ENCODE data around the gene CCDC13. TPM values are rescaled to one million over a fixed set of nuclear protein-coding genes. Genes with fewer than 3 reads are reported as not detected.

Gene CCDC13
- total RNA-seq, 4 donors from 2014 or later = 1.7 to 1.9 TPM; not detected in 2

- Histone ChIP-seq H3K4me3 (no peak overlapping the region), H3K9me3 (no peaks in the 10 kb centered on the region), H3K27ac (no peak overlapping the region), H3K27me3 (no peaks in the 10 kb centered on the region), H3K36me3 (no peaks in the 10 kb centered on the region), H3K4me1 (peaks cover 0 to 10% of the 10 kb centered on the region in 2 donors)
- TF ChIP-seq, protein P1, sequence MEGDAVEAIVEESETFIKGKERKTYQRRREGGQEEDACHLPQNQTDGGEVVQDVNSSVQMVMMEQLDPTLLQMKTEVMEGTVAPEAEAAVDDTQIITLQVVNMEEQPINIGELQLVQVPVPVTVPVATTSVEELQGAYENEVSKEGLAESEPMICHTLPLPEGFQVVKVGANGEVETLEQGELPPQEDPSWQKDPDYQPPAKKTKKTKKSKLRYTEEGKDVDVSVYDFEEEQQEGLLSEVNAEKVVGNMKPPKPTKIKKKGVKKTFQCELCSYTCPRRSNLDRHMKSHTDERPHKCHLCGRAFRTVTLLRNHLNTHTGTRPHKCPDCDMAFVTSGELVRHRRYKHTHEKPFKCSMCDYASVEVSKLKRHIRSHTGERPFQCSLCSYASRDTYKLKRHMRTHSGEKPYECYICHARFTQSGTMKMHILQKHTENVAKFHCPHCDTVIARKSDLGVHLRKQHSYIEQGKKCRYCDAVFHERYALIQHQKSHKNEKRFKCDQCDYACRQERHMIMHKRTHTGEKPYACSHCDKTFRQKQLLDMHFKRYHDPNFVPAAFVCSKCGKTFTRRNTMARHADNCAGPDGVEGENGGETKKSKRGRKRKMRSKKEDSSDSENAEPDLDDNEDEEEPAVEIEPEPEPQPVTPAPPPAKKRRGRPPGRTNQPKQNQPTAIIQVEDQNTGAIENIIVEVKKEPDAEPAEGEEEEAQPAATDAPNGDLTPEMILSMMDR (IDR thresholded peaks at IDR 0.05) = no peak
- no peak for TF ChIP-seq POLR2A (IDR thresholded peaks at IDR 0.05)
- DNase-seq = no peak
- intact Hi-C loops (cut with DNase I; ENCODE audit: low total_unique reads) = no loop called here
These were observed 31.3 kb downstream of the CCDC13 start for GRCh38 chr3:42741796-42742195.

DNA sequence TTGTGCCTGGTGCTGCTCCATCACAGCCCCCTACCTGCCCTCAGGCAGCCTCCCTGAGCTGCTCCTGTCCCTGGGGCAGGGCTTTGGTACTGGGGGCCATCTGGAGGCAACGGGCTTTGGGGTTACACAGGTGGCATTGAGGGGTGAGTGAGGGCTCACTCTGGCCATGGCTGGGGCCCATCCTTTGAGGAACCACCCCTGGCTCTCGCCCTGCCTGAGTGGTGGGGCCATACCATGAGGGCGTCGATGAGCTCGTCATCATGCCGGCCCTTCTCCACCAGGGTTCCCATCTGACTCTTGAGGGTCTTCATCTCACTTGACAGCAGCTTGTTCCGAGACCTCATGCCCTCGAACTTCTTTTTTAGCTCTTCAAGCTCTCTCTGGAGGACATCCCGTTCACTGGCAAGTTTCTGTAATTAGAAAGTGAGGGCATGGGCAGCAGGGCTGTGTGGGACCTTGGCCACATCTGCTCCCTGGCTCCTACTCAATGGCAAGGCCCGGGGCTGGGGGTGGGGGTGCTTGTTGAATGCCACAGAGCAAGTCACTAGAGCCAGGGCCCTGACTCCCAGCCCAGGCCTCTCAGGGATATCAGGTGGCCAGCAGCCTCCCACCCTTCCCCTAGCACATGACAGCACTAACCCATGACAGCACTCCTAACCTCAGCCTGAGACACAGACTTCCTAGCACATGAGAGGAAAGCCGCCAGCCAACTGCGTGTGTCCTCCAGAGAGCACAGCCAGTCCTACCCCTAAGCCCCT, 33.5 kb downstream of the CCDC13 start:
- no peaks in the 10 kb centered on the region for H3K4me1 ChIP-seq
- TF ChIP-seq, protein P1 (IDR thresholded peaks at IDR 0.05) = no peak
- no peak for TF ChIP-seq POLR2A (IDR thresholded peaks at IDR 0.05)
- no peak overlapping the region for H3K27ac ChIP-seq
- H3K9me3 ChIP-seq = no peaks in the 10 kb centered on the region
- DNase-seq = no peak
- intact Hi-C loops (cut with DNase I; ENCODE audit: low total_unique reads) = no loop called here
- no peaks in the 10 kb centered on the region for H3K36me3 ChIP-seq
- no peaks in the 10 kb centered on the region for H3K27me3 ChIP-seq
- H3K4me3 ChIP-seq = no peak overlapping the region

DNA sequence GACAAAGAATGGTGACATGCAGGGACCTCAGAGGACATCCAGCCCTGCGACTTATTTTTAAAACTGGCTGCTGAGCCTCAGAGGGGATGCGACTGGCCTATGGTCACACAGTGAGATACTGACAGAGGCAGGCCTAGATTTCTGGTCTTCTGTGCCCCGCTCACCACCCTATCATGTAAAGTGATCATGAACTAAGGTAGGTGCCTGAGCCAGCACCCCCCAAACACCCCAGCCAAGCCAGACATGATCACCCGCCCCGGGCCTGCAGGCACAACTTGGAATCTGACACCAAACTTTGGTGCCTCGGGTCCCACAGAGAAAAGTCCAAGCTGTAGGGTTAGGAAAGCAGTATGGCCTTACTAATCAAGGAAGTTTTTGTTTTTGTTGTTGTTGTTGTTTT, 36.5 kb downstream of the CCDC13 start:
- H3K4me3 ChIP-seq = no peak overlapping the region
- no peak for TF ChIP-seq POLR2A (IDR thresholded peaks at IDR 0.05)
- TF ChIP-seq, protein P1 (IDR thresholded peaks at IDR 0.05) = no peak
- no peak for DNase-seq
- H3K9me3 ChIP-seq = no peaks in the 10 kb centered on the region
- no peak overlapping the region for H3K27ac ChIP-seq
- H3K4me1 ChIP-seq = no peaks in the 10 kb centered on the region
- no peaks in the 10 kb centered on the region for H3K36me3 ChIP-seq
- intact Hi-C loops (cut with DNase I; ENCODE audit: low total_unique reads) = no loop called here
- H3K27me3 ChIP-seq = no peaks in the 10 kb centered on the region

- Histone ChIP-seq H3K4me1 (no peaks in the 10 kb centered on the region), H3K9me3 (no peaks in the 10 kb centered on the region), H3K27ac (no peak overlapping the region), H3K4me3 (no peak overlapping the region), H3K27me3 (no peaks in the 10 kb centered on the region), H3K36me3 (no peaks in the 10 kb centered on the region)
- DNase-seq = no peak
- TF ChIP-seq, protein P1 (IDR thresholded peaks at IDR 0.05) = no peak
- TF ChIP-seq POLR2A (IDR thresholded peaks at IDR 0.05) = no peak
- intact Hi-C loops (cut with DNase I; ENCODE audit: low total_unique reads) = no loop called here
These were observed 37.0 kb downstream of the CCDC13 start for GRCh38 chr3:42736081-42736480.

GRCh38 chr3:42735615-42736014, 37.4 kb downstream of the CCDC13 start:
- DNase-seq = no peak
- Histone ChIP-seq H3K27ac (no peak overlapping the region), H3K36me3 (no peaks in the 10 kb centered on the region), H3K4me1 (no peaks in the 10 kb centered on the region), H3K4me3 (no peak overlapping the region), H3K27me3 (no peaks in the 10 kb centered on the region), H3K9me3 (no peaks in the 10 kb centered on the region)
- TF ChIP-seq POLR2A (IDR thresholded peaks at IDR 0.05) = no peak
- TF ChIP-seq, protein P1 (IDR thresholded peaks at IDR 0.05) = no peak
- intact Hi-C loops (cut with DNase I; ENCODE audit: low total_unique reads) = no loop called here
